ENCODE measurements around the gene ATP4A. TPM values are rescaled to one million over a fixed set of nuclear protein-coding genes. Genes with fewer than 3 reads are reported as not detected.

ATP4A gene
- total RNA-seq, 1 donor = not detected

GRCh38 chr19:35590875-35591274 is 27.4 kb upstream of the ATP4A start:
- Histone ChIP-seq H3K4me3 (ENCODE audit: insufficient read depth, low read length) (no peak overlapping the region), H4K20me1 (ENCODE audit: insufficient read depth, low read length) (no peaks in the 10 kb centered on the region), H3K4me1 (ENCODE audit: insufficient read depth, low read length) (no peaks in the 10 kb centered on the region), H3K4me2 (ENCODE audit: insufficient read depth, low read length) (no peak overlapping the region), H3K27ac (ENCODE audit: low read depth, low read length) (no peak overlapping the region), H3K36me3 (ENCODE audit: insufficient read depth, low read length) (no peaks in the 10 kb centered on the region), H3K9me3 (ENCODE audit: low read depth, low read length) (no peaks in the 10 kb centered on the region), H3K27me3 (ENCODE audit: insufficient read depth, low read length) (peaks cover 3% of the 10 kb centered on the region), H3K79me2 (ENCODE audit: insufficient read depth, low read length) (no peaks in the 10 kb centered on the region), H2AFZ (ENCODE audit: low read length) (no peak overlapping the region)
- TF ChIP-seq, protein P1, sequence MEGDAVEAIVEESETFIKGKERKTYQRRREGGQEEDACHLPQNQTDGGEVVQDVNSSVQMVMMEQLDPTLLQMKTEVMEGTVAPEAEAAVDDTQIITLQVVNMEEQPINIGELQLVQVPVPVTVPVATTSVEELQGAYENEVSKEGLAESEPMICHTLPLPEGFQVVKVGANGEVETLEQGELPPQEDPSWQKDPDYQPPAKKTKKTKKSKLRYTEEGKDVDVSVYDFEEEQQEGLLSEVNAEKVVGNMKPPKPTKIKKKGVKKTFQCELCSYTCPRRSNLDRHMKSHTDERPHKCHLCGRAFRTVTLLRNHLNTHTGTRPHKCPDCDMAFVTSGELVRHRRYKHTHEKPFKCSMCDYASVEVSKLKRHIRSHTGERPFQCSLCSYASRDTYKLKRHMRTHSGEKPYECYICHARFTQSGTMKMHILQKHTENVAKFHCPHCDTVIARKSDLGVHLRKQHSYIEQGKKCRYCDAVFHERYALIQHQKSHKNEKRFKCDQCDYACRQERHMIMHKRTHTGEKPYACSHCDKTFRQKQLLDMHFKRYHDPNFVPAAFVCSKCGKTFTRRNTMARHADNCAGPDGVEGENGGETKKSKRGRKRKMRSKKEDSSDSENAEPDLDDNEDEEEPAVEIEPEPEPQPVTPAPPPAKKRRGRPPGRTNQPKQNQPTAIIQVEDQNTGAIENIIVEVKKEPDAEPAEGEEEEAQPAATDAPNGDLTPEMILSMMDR (IDR thresholded peaks at IDR 0.05; ENCODE audit: extremely low read depth, low read depth, low read length) = no peak
- no peak for DNase-seq (ENCODE audit: insufficient read length, low spot score, missing footprints)

DNA sequence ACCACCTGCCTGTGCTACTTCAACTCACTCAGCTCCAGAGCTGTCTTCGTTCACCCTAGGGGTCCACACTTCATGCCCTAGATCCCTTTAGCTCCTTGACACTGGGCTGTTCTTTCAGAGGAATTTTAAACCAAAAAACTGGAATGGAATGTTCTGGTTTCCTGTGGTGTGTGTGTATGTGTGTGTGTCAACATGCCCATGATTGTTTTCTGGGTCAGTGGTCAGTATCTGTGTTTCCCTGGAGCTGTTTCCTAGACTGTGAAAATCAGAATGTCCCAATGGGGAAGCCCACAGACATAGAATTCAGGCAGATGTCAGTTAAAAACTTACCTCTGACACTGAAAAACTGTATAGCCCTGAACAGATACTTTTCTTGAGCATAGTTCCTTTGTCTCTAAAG is 23.9 kb upstream of the ATP4A start:
- Histone ChIP-seq H3K4me3 (ENCODE audit: insufficient read depth, low read length) (no peak overlapping the region), H2AFZ (ENCODE audit: low read length) (no peak overlapping the region), H3K36me3 (ENCODE audit: insufficient read depth, low read length) (no peaks in the 10 kb centered on the region), H3K27ac (ENCODE audit: low read depth, low read length) (no peak overlapping the region), H3K4me2 (ENCODE audit: insufficient read depth, low read length) (no peak overlapping the region), H3K79me2 (ENCODE audit: insufficient read depth, low read length) (no peaks in the 10 kb centered on the region), H3K27me3 (ENCODE audit: insufficient read depth, low read length) (peaks cover 9% of the 10 kb centered on the region), H4K20me1 (ENCODE audit: insufficient read depth, low read length) (no peaks in the 10 kb centered on the region), H3K4me1 (ENCODE audit: insufficient read depth, low read length) (no peaks in the 10 kb centered on the region), H3K9me3 (ENCODE audit: low read depth, low read length) (no peaks in the 10 kb centered on the region)
- TF ChIP-seq, protein P1 (IDR thresholded peaks at IDR 0.05; ENCODE audit: extremely low read depth, low read depth, low read length) = no peak
- no peak for DNase-seq (ENCODE audit: insufficient read length, low spot score, missing footprints)

DNA sequence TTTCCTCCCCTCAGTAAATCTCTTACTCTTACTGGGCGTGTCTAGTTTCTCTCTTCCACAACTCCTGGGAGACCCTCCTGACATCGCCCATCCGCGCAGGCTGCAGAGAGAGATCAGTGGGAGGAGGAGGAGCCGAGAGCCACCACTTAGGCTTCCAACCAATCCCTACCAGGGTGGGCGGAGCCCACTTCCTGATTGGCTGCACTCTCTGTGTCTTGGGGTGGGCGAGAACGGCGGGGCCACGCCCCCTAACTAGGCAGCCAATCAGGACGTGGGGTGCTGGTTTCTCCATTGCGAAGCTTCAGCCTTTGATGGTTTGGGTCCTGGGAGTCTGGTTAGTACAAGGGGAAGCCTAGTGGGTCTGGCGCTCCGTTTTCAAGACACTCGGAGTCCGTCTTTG is 22.4 kb upstream of the ATP4A start, which contains the start of gene PMIS2:
TSS of gene PMIS2 (plus strand) at position 326 of the 400 bp plus-strand sequence. CDS start 87 bp downstream, outside the sequence.
- no peak for DNase-seq (ENCODE audit: insufficient read length, low spot score, missing footprints)
- H2AFZ ChIP-seq (ENCODE audit: low read length) = no peak within 1 kb of the TSS
- no peaks in the 10 kb centered on the region for H3K4me1 ChIP-seq (ENCODE audit: insufficient read depth, low read length)
- H3K9me3 ChIP-seq (ENCODE audit: low read depth, low read length) = no peaks in the 10 kb centered on the region
- no peak within 1 kb of the TSS for H3K4me3 ChIP-seq (ENCODE audit: insufficient read depth, low read length)
- TF ChIP-seq, protein P1 (IDR thresholded peaks at IDR 0.05; ENCODE audit: extremely low read depth, low read depth, low read length) = no peak
- H3K79me2 ChIP-seq (ENCODE audit: insufficient read depth, low read length) = no peaks in the 10 kb centered on the region
- peaks cover 9% of the 10 kb centered on the region for H3K27me3 ChIP-seq (ENCODE audit: insufficient read depth, low read length)
- H4K20me1 ChIP-seq (ENCODE audit: insufficient read depth, low read length) = no peaks in the 10 kb centered on the region
- no peaks in the 10 kb centered on the region for H3K36me3 ChIP-seq (ENCODE audit: insufficient read depth, low read length)
- H3K27ac ChIP-seq (ENCODE audit: low read depth, low read length) = no peak within 1 kb of the TSS
- no peak within 1 kb of the TSS for H3K4me2 ChIP-seq (ENCODE audit: insufficient read depth, low read length)

DNA sequence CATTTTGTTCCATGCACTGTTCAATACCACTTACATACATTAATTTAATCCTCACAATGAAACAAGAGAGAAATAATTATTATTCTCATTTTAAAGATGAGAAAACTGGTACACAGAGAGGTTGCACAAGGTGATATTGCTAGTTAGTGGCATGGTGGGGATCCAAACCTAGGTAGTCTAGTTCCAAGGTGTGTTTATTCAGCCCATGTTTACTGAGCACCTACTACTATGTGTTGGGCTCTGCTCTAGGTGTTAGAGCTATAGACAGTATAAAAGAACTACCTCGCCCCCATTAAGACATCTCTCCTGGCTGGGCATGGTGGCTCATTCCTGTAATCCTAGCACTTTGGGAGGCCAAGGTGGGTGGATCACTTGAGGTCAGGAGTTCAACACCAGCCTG is 19.3 kb upstream of the ATP4A start:
- Histone ChIP-seq H3K4me3 (ENCODE audit: insufficient read depth, low read length) (no peak overlapping the region), H4K20me1 (ENCODE audit: insufficient read depth, low read length) (no peaks in the 10 kb centered on the region), H3K27me3 (ENCODE audit: insufficient read depth, low read length) (peaks cover 9% of the 10 kb centered on the region), H3K27ac (ENCODE audit: low read depth, low read length) (no peak overlapping the region), H3K36me3 (ENCODE audit: insufficient read depth, low read length) (no peaks in the 10 kb centered on the region), H3K9me3 (ENCODE audit: low read depth, low read length) (no peaks in the 10 kb centered on the region), H3K4me1 (ENCODE audit: insufficient read depth, low read length) (no peaks in the 10 kb centered on the region), H3K79me2 (ENCODE audit: insufficient read depth, low read length) (no peaks in the 10 kb centered on the region), H2AFZ (ENCODE audit: low read length) (no peak overlapping the region), H3K4me2 (ENCODE audit: insufficient read depth, low read length) (no peak overlapping the region)
- DNase-seq (ENCODE audit: insufficient read length, low spot score, missing footprints) = no peak
- TF ChIP-seq, protein P1 (IDR thresholded peaks at IDR 0.05; ENCODE audit: extremely low read depth, low read depth, low read length) = no peak

Data from osteoblast (primary cell).